HepG2 (cell line): ENCODE data around the gene CHPF. TPM values are rescaled to one million over a fixed set of nuclear protein-coding genes. Genes with fewer than 3 reads are reported as not detected.

Experiments used
- MEIS2 ChIP-seq: sonication (generic); formaldehyde crosslinking; IDR thresholded peaks from 2 replicates; pipeline ENCODE4 v1.9.0; 2021; ENCODE audit warnings: mild to moderate bottlenecking, missing genetic modification reagents
- NCOA1 ChIP-seq: sonication (generic); formaldehyde crosslinking; IDR thresholded peaks from 2 replicates; pipeline ENCODE4 v1.9.0; 2021; ENCODE audit warnings: missing genetic modification reagents
- SKI ChIP-seq: fragments of 450-650 bp; IDR thresholded peaks from one replicate; pipeline ENCODE4 v1.6.1; 2018; ENCODE audit warnings: mild to moderate bottlenecking; ENCODE audit not compliant: partially characterized antibody
- SNAPC2 ChIP-seq: sonication (generic); formaldehyde crosslinking; IDR thresholded peaks from 2 replicates; pipeline ENCODE4 v1.8.1; 2022; ENCODE audit warnings: mild to moderate bottlenecking, missing genetic modification reagents
- THAP11 ChIP-seq: IDR thresholded peaks from 2 replicates; pipeline ENCODE4 v1.6.1; 2016; ENCODE audit warnings: missing biosample characterization, missing genetic modification reagents
- ZNF556 ChIP-seq: sonication (generic); formaldehyde crosslinking; IDR thresholded peaks from 2 replicates; pipeline ENCODE4 v1.4.0; 2020; ENCODE audit warnings: mild to moderate bottlenecking, missing genetic modification reagents, borderline replicate concordance
- ZNF614 ChIP-seq: IDR thresholded peaks from 2 replicates; pipeline ENCODE4 v1.6.1; 2018; ENCODE audit warnings: missing biosample characterization, missing genetic modification reagents, inconsistent platforms, borderline replicate concordance
- ZNF768 ChIP-seq: sonication (generic); formaldehyde crosslinking; IDR thresholded peaks from 2 replicates; pipeline ENCODE4 v1.4.0; 2020; ENCODE audit warnings: missing genetic modification reagents
- polyA plus RNA-seq, 8 experiments: library from polyadenylated mRNA; depleted of rRNA in 3 of 8; stranded (reverse) in 7 of 8; unstranded in 1 of 8; fragments of >200 nt; fragmentation: Illumina TruSeq in 4 of 8; extraction: Trizol in 4 of 8; gene quantifications; 2 replicates each; pipeline versions ENCODE4 v1.2.1 to v1.2.3, GENCODE V29; 2011 to 2016; ENCODE audit warnings: low read depth in 4 of 8, missing spikeins in 1 of 8, mixed read lengths in 1 of 8; ENCODE audit not compliant: insufficient read depth in 1 of 8
- total RNA-seq, 5 experiments: library from RNA; depleted of rRNA; stranded (reverse); fragments of >200 nt; fragmentation: Illumina TruSeq; extraction: Trizol; gene quantifications; 2 replicates each; pipeline ENCODE4 v1.2.3, GENCODE V29; 2016; ENCODE audit warnings: low read depth in 1 of 5
- TF ChIP-seq, protein P1 (sequence below): sonication (generic); formaldehyde crosslinking; IDR thresholded peaks from 2 replicates; pipeline ENCODE4 v1.4.0; 2020; ENCODE audit warnings: mild to moderate bottlenecking, missing genetic modification reagents
- TF ChIP-seq, protein P2 (sequence below): sonication (generic); formaldehyde crosslinking; IDR thresholded peaks from 2 replicates; pipeline ENCODE4 v1.5.0; 2020; ENCODE audit warnings: missing genetic modification reagents
- TF ChIP-seq, protein P3 (sequence below): sonication (generic); formaldehyde crosslinking; IDR thresholded peaks from 2 replicates; pipeline ENCODE4 v1.5.0; 2020; ENCODE audit warnings: mild to moderate bottlenecking, missing genetic modification reagents
- TF ChIP-seq, protein P4 (sequence below): sonication (generic); formaldehyde crosslinking; IDR thresholded peaks from 2 replicates; pipeline ENCODE4 v1.5.1; 2020; ENCODE audit warnings: missing genetic modification reagents, mild to moderate bottlenecking, borderline replicate concordance

Gene CHPF
- total and polyA plus RNA-seq, 2 of the 13 experiments (the other 11 are each of a cell fraction or from before 2014, with no cell fraction given): 79.6 to 111 TPM

DNA sequence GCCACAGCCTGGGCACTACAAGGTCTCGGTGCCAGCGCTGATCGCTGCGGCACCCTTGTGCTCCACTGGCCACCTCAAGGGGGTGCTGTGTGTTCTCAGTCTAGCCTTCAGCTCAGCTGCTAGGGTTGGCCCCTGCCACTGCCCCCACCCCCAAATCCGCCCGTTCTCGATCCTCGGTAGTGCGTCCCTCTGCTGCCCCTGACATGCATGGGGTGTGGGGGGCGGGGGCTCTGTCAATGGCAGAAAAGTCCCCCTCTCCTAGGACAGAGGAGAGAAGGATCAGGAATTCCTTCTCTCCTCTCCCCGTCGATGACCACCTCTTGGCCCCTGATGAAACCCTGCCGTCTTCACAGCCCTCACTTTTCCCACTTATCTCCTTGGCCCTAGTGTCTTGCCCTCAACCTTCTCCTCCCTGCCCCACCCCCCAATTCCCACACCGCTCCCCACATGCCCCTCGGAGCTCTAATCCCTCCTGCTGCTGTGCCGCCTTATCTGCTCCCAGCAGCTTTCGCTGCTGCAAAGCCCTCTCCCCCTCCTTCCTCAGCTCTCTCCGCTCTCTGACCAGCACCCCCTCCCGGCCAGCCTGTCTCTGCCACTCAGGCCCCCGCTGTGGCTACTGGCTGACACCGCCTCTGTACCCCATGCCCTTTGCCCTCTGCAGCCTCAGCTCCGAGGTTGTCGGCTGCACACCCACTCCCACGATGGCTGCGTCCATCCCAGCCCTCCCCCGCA is 33.7 kb downstream of the CHPF start (continued):
- TF ChIP-seq, protein P1, sequence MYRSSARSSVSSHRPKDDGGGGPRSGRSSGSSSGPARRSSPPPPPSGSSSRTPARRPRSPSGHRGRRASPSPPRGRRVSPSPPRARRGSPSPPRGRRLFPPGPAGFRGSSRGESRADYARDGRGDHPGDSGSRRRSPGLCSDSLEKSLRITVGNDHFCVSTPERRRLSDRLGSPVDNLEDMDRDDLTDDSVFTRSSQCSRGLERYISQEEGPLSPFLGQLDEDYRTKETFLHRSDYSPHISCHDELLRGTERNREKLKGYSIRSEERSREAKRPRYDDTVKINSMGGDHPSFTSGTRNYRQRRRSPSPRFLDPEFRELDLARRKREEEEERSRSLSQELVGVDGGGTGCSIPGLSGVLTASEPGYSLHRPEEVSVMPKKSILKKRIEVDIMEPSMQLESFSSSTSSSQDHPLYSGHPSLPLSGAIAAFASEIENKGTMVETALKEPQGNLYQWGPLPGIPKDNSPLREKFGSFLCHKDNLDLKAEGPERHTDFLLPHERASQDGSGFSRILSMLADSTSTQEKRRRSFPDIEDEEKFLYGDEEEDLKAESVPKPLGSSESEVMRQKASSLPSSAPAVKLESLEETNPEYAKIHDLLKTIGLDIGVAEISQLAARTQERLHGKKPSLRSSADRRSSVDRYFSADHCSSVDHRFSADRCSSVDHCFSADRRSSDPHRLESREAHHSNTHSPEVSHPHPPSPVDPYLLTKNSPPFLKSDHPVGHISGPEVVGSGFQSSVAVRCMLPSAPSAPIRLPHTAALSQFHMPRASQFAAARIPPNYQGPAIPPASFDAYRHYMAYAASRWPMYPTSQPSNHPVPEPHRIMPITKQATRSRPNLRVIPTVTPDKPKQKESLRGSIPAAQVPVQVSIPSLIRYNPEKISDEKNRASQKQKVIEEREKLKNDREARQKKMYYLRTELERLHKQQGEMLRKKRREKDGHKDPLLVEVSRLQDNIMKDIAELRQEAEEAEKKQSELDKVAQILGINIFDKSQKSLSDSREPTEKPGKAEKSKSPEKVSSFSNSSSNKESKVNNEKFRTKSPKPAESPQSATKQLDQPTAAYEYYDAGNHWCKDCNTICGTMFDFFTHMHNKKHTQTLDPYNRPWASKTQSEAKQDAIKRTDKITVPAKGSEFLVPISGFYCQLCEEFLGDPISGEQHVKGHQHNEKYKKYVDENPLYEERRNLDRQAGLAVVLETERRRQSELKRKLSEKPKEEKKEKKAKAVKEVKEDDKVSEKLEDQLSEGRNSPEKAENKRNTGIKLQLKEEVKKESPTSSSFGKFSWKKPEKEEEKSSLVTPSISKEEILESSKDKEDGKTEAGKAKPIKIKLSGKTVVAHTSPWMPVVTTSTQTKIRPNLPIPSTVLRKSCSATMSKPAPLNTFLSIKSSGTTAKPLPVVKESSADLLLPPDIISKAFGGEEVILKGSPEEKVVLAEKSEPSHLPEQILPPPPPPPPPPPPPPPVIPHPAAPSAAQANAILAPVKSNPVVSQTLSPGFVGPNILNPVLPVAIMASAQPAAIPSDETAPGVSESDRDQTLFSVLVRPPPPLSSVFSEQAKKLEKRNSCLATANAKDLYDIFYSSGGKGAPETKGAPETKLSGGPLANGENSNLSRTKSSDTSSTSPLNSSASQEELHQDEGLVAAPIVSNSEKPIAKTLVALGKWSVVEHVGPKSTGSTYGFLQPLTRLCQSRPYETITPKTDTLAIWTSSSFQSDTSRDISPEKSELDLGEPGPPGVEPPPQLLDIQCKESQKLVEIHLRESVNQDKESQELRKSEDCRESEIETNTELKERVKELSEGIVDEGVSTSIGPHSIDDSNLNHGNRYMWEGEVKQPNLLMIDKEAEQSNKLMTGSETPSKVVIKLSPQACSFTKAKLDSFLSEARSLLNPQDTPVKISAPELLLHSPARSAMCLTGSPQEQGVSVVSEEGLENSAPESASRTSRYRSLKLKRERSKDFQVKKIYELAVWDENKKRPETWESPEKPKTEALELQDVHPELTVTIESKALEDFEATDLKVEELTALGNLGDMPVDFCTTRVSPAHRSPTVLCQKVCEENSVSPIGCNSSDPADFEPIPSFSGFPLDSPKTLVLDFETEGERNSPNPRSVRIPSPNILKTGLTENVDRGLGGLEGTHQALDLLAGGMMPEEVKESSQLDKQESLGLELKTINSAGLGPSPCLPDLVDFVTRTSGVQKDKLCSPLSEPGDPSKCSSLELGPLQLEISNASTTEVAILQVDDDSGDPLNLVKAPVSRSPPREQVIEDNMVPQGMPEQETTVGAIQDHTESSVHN (CRISPR knock-in tag): no peak
- TF ChIP-seq, protein P2, sequence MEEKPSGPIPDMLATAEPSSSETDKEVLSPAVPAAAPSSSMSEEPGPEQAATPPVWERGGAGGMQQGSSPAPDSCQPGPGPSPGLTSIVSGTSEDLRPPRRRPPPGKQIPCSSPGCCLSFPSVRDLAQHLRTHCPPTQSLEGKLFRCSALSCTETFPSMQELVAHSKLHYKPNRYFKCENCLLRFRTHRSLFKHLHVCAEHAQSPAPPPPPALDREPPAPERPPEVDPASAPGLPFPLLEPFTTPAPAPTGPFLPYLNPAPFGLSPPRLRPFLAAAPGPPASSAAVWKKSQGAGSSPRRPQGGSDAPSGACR: peak; percentile 67; the same call in 1 of the 2 replicates
- TF ChIP-seq, protein P3, sequence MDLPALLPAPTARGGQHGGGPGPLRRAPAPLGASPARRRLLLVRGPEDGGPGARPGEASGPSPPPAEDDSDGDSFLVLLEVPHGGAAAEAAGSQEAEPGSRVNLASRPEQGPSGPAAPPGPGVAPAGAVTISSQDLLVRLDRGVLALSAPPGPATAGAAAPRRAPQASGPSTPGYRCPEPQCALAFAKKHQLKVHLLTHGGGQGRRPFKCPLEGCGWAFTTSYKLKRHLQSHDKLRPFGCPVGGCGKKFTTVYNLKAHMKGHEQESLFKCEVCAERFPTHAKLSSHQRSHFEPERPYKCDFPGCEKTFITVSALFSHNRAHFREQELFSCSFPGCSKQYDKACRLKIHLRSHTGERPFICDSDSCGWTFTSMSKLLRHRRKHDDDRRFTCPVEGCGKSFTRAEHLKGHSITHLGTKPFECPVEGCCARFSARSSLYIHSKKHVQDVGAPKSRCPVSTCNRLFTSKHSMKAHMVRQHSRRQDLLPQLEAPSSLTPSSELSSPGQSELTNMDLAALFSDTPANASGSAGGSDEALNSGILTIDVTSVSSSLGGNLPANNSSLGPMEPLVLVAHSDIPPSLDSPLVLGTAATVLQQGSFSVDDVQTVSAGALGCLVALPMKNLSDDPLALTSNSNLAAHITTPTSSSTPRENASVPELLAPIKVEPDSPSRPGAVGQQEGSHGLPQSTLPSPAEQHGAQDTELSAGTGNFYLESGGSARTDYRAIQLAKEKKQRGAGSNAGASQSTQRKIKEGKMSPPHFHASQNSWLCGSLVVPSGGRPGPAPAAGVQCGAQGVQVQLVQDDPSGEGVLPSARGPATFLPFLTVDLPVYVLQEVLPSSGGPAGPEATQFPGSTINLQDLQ (CRISPR knock-in tag): peak; percentile 46; the same call in 1 of the 2 replicates
- TF ChIP-seq ZNF768 (CRISPR knock-in tag) (no peak), THAP11 (peak; percentile 33), ZNF556 (CRISPR knock-in tag) (peak; percentile 18; the same call in 1 of the 2 replicates), SKI (no peak), MEIS2 (CRISPR knock-in tag) (no peak), NCOA1 (peak; percentile 45; the same call in 1 of the 2 replicates), ZNF614 (CRISPR knock-in tag) (peak; percentile 24; the same call in 1 of the 2 replicates), SNAPC2 (CRISPR knock-in tag) (no peak)
- TF ChIP-seq, protein P4, sequence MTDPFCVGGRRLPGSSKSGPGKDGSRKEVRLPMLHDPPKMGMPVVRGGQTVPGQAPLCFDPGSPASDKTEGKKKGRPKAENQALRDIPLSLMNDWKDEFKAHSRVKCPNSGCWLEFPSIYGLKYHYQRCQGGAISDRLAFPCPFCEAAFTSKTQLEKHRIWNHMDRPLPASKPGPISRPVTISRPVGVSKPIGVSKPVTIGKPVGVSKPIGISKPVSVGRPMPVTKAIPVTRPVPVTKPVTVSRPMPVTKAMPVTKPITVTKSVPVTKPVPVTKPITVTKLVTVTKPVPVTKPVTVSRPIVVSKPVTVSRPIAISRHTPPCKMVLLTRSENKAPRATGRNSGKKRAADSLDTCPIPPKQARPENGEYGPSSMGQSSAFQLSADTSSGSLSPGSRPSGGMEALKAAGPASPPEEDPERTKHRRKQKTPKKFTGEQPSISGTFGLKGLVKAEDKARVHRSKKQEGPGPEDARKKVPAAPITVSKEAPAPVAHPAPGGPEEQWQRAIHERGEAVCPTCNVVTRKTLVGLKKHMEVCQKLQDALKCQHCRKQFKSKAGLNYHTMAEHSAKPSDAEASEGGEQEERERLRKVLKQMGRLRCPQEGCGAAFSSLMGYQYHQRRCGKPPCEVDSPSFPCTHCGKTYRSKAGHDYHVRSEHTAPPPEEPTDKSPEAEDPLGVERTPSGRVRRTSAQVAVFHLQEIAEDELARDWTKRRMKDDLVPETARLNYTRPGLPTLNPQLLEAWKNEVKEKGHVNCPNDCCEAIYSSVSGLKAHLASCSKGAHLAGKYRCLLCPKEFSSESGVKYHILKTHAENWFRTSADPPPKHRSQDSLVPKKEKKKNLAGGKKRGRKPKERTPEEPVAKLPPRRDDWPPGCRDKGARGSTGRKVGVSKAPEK: peak; percentile 87; the same call in 1 of the 2 replicates
